Liver (tissue), 9 donors: ENCODE results near the gene DSCAML1. TPM values are rescaled to one million over a fixed set of nuclear protein-coding genes. Genes with fewer than 3 reads are reported as not detected.

Source experiments
- DNase-seq: peaks from one replicate; pipeline ENCODE4 v3.0.0-alpha.2; 2017; ENCODE audit warnings: low spot score
- H3K27ac ChIP-seq, 2 donors: one replicate each; pipeline ENCODE4 v1.7.0; 2013; ENCODE audit warnings: inconsistent platforms in 2 of 2, low read length in 2 of 2, control low read depth in 1 of 2, low read depth in 1 of 2, mild to moderate bottlenecking in 1 of 2
- H3K27me3 ChIP-seq, 4 donors: one replicate each; pipeline versions ENCODE4 v1.6.1 to v1.7.0; 2013; ENCODE audit warnings: low read length in 3 of 4, inconsistent platforms in 1 of 4, mild to moderate bottlenecking in 1 of 4, moderate library complexity in 1 of 4; ENCODE audit not compliant: control insufficient read depth in 4 of 4, insufficient read depth in 4 of 4
- H3K36me3 ChIP-seq, 4 donors: one replicate each; pipeline versions ENCODE4 v1.6.1 to v1.7.0; 2013; ENCODE audit warnings: low read length in 3 of 4, mild to moderate bottlenecking in 3 of 4, low read depth in 1 of 4, moderate library complexity in 1 of 4; ENCODE audit not compliant: control insufficient read depth in 4 of 4, insufficient read depth in 3 of 4
- H3K4me1 ChIP-seq, 4 donors: one replicate each; pipeline versions ENCODE4 v1.6.1 to v1.7.0; 2013; ENCODE audit warnings: low read length in 3 of 4, mild to moderate bottlenecking in 3 of 4, moderate library complexity in 1 of 4; ENCODE audit not compliant: control insufficient read depth in 4 of 4, insufficient read depth in 4 of 4
- H3K4me3 ChIP-seq, 3 donors: one replicate each; pipeline versions ENCODE4 v1.6.1 to v1.7.0; 2013; ENCODE audit warnings: low read length in 3 of 3, control low read depth in 1 of 3, low read depth in 1 of 3, mild to moderate bottlenecking in 1 of 3
- H3K9ac ChIP-seq, 2 donors: one replicate each; pipeline ENCODE4 v1.7.0; 2013; ENCODE audit warnings: low read length in 2 of 2, mild to moderate bottlenecking in 2 of 2, moderate library complexity in 2 of 2, control low read depth in 1 of 2, low read depth in 1 of 2
- H3K9me3 ChIP-seq, 4 donors: one replicate each; pipeline versions ENCODE4 v1.6.1 to v1.7.0; 2013; ENCODE audit warnings: low read length in 3 of 4; ENCODE audit not compliant: control insufficient read depth in 4 of 4
- EGR1 ChIP-seq, 2 donors: IDR thresholded peaks; 2 replicates each; pipeline ENCODE4 v1.6.1; 2016 to 2018; ENCODE audit warnings: antibody characterized with exemption in 2 of 2, low read depth in 2 of 2
- FOXA1 ChIP-seq: IDR thresholded peaks from 2 replicates; pipeline ENCODE4 v1.6.1; 2016; ENCODE audit warnings: antibody characterized with exemption
- FOXA2 ChIP-seq: IDR thresholded peaks from 2 replicates; pipeline ENCODE4 v1.6.1; 2016; ENCODE audit warnings: antibody characterized with exemption
- GABPA ChIP-seq, 2 donors: IDR thresholded peaks in 1 of 2; conservative IDR thresholded peaks in 1 of 2; 2 replicates each; pipeline ENCODE4 v1.6.1; 2016; ENCODE audit warnings: antibody characterized with exemption in 2 of 2, mild to moderate bottlenecking in 1 of 2, moderate library complexity in 1 of 2
- HNF4A ChIP-seq, 2 donors: conservative IDR thresholded peaks; 2 replicates each; pipeline ENCODE4 v1.6.1; 2016; ENCODE audit warnings: antibody characterized with exemption in 2 of 2, mild to moderate bottlenecking in 2 of 2
- HNF4G ChIP-seq: IDR thresholded peaks from 2 replicates; pipeline ENCODE4 v1.6.1; 2016; ENCODE audit warnings: antibody characterized with exemption
- JUND ChIP-seq, 2 donors: IDR thresholded peaks; 2 replicates each; pipeline ENCODE4 v1.6.1; 2016; ENCODE audit warnings: antibody characterized with exemption in 2 of 2
- NR2F2 ChIP-seq: IDR thresholded peaks from 2 replicates; pipeline ENCODE4 v1.6.1; 2016; ENCODE audit warnings: antibody characterized with exemption
- RAD21 ChIP-seq, 2 donors: IDR thresholded peaks; 2 replicates each; pipeline ENCODE4 v1.6.1; 2016; ENCODE audit warnings: antibody characterized with exemption in 2 of 2, mild to moderate bottlenecking in 2 of 2
- RXRA ChIP-seq, 2 donors: IDR thresholded peaks; 2 replicates each; pipeline ENCODE4 v1.6.1; 2017 to 2018; ENCODE audit warnings: antibody characterized with exemption in 2 of 2, mild to moderate bottlenecking in 1 of 2
- SP1 ChIP-seq: IDR thresholded peaks from 2 replicates; pipeline ENCODE4 v1.6.1; 2018; ENCODE audit warnings: antibody characterized with exemption, mild to moderate bottlenecking
- TAF1 ChIP-seq: conservative IDR thresholded peaks from 2 replicates; pipeline ENCODE4 v1.6.1; 2016; ENCODE audit warnings: antibody characterized with exemption, mild to moderate bottlenecking
- YY1 ChIP-seq: IDR thresholded peaks from 2 replicates; pipeline ENCODE4 v1.6.1; 2016; ENCODE audit warnings: antibody characterized with exemption, mild to moderate bottlenecking
- WGBS: extraction: QIAGEN DNeasy Blood & Tissue Kit; methylation state at CpG from one replicate; pipeline ENCODE4 v1.1.7; 2013; 5-methylcytosine and 5-hydroxymethylcytosine counted together
- polyA plus RNA-seq, 2 donors: library from polyadenylated mRNA; stranded (reverse) in 1 of 2; unstranded in 1 of 2; fragments of 200-250 nt in 1 of 2; fragments of >200 nt in 1 of 2; fragmentation: Nextera tagmentation in 1 of 2; extraction: Ambion mirVana in 1 of 2; gene quantifications; one replicate each; pipeline versions ENCODE4 v1.2.1 to v1.2.3, GENCODE V29; 2013 to 2015
- total RNA-seq, 2 donors: library from RNA; depleted of rRNA; stranded (reverse); fragments of >200 nt; gene quantifications; one replicate each; pipeline ENCODE4 v1.2.3, GENCODE V29; 2014
- TF ChIP-seq, protein P1 (sequence below): IDR thresholded peaks from 2 replicates; pipeline ENCODE4 v1.6.1; 2016; ENCODE audit warnings: antibody characterized with exemption
- TF ChIP-seq, protein P2 (sequence below): IDR thresholded peaks from 2 replicates; pipeline ENCODE4 v1.6.1; 2016; ENCODE audit warnings: antibody characterized with exemption
- TF ChIP-seq, protein P3 (sequence below): fragments of 150-350 bp; IDR thresholded peaks from 2 replicates; pipeline ENCODE4 v1.5.1; 2017; ENCODE audit warnings: improper control_type of control experiment, low read depth, low read length; ENCODE audit not compliant: missing input control
- TF ChIP-seq, protein P4 (sequence below): IDR thresholded peaks from 2 replicates; pipeline ENCODE4 v1.6.1; 2016; ENCODE audit warnings: antibody characterized with exemption
- donor health status: healthy.
- donor health status: healthy.
- donor health status: healthy.
- donor health status: healthy.
- donor health status: healthy.

The DSCAML1 gene
- total and polyA plus RNA-seq, 4 donors = 0.07 to 0.42 (median 0.20) TPM

DNA sequence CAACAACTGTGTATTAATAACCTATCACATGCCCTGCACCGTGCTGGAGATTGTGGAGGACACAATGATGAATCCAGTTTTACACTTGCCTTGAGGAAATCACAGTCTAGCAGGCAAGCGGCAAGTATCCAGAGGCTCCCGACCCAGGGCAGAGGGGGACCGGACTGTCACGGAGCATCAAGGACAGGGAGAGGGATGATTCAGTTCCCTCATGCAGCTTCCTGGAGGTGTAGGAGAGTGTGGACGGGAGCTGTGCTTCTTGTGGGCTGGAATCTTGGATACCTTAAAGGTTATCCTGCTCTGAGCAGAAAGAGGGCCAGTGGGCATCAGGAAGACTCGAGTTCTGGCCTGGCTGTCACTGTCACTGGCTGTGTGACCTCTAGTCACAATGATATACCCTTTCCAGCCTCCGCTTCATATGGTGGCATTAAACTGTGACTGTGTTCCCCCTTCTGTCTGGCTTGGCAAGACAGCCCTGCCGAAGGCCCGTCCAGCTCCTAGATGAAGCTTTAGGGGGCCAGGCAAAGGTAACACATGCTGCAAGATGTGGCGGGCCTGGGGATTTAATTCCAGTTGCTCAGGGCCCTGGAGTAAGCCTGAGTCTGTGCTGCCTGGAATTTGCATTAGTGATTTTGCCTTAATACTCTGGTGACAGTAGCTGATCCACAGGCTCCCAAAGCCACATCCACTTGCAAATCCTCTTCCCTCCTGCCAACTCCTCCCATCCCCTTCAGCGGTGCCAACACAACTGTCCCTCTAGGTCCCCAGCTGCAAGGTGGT is 162.8 kb downstream of the DSCAML1 start:
- Histone ChIP-seq H3K9ac (no peak overlapping the region), H3K27me3 (no peaks in the 10 kb centered on the region), H3K27ac (no peak overlapping the region), H3K4me1 (no peaks in the 10 kb centered on the region), H3K36me3 (no peaks in the 10 kb centered on the region), H3K4me3 (no peak overlapping the region), H3K9me3 (no peaks in the 10 kb centered on the region)
- TF ChIP-seq, protein P1, sequence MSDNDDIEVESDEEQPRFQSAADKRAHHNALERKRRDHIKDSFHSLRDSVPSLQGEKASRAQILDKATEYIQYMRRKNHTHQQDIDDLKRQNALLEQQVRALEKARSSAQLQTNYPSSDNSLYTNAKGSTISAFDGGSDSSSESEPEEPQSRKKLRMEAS = no peak
- TF ChIP-seq FOXA1 (no peak), SP1 (no peak), GABPA (IDR thresholded peaks at IDR 0.05 in 1 of 2, conservative IDR thresholded peaks at IDR 0.05 in 1 of 2) (no peak), YY1 (no peak), NR2F2 (no peak), FOXA2 (no peak), EGR1 (IDR thresholded peaks at IDR 0.05; ENCODE audit: low read depth in 2 of 2) (no peak), HNF4A (conservative IDR thresholded peaks at IDR 0.05) (no peak), JUND (IDR thresholded peaks at IDR 0.05) (no peak), TAF1 (no peak)
- TF ChIP-seq, protein P2, sequence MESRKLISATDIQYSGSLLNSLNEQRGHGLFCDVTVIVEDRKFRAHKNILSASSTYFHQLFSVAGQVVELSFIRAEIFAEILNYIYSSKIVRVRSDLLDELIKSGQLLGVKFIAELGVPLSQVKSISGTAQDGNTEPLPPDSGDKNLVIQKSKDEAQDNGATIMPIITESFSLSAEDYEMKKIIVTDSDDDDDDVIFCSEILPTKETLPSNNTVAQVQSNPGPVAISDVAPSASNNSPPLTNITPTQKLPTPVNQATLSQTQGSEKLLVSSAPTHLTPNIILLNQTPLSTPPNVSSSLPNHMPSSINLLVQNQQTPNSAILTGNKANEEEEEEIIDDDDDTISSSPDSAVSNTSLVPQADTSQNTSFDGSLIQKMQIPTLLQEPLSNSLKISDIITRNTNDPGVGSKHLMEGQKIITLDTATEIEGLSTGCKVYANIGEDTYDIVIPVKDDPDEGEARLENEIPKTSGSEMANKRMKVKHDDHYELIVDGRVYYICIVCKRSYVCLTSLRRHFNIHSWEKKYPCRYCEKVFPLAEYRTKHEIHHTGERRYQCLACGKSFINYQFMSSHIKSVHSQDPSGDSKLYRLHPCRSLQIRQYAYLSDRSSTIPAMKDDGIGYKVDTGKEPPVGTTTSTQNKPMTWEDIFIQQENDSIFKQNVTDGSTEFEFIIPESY = no peak
- TF ChIP-seq, protein P3, sequence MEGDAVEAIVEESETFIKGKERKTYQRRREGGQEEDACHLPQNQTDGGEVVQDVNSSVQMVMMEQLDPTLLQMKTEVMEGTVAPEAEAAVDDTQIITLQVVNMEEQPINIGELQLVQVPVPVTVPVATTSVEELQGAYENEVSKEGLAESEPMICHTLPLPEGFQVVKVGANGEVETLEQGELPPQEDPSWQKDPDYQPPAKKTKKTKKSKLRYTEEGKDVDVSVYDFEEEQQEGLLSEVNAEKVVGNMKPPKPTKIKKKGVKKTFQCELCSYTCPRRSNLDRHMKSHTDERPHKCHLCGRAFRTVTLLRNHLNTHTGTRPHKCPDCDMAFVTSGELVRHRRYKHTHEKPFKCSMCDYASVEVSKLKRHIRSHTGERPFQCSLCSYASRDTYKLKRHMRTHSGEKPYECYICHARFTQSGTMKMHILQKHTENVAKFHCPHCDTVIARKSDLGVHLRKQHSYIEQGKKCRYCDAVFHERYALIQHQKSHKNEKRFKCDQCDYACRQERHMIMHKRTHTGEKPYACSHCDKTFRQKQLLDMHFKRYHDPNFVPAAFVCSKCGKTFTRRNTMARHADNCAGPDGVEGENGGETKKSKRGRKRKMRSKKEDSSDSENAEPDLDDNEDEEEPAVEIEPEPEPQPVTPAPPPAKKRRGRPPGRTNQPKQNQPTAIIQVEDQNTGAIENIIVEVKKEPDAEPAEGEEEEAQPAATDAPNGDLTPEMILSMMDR = no peak
- no peak for DNase-seq
- 90% methylated on average over 12 of the region's 12 CpGs for WGBS

DNA sequence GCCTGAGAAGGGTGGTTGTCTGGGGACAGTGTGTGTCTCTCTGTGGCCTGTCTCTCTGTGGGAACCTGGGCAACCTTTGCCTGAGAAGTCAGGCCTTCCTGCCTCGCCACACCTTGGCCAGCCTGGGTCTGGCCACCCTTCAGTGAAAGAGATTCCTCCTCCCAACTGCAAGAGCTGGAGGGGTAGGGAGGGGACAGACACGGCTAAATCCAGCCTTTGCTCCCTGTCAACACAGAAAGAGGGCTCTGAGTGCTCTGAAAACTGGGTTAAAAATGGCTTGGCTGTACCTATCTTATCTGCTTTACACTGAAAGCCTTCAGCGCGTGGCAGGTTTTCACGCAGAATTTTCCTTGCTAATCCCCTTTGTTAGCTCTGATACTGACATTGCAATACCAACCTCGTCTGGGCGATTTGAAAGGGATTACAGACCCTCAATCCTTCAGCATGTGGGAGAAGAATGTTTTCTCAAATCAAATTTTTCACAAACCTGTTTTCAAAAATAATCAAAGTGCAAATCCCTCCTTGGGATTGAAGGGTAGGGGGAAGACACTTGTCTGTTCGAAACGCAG is 163.7 kb downstream of the DSCAML1 start:
- no peak overlapping the region for H3K4me3 ChIP-seq
- H3K27me3 ChIP-seq = no peaks in the 10 kb centered on the region
- H3K36me3 ChIP-seq = no peaks in the 10 kb centered on the region
- DNase-seq = no peak
- 85% methylated on average over 9 of the region's 9 CpGs for WGBS
- no peak overlapping the region for H3K9ac ChIP-seq
- H3K9me3 ChIP-seq = no peaks in the 10 kb centered on the region
- no peak for TF ChIP-seq FOXA2
- no peaks in the 10 kb centered on the region for H3K4me1 ChIP-seq
- H3K27ac ChIP-seq = no peak overlapping the region

DNA sequence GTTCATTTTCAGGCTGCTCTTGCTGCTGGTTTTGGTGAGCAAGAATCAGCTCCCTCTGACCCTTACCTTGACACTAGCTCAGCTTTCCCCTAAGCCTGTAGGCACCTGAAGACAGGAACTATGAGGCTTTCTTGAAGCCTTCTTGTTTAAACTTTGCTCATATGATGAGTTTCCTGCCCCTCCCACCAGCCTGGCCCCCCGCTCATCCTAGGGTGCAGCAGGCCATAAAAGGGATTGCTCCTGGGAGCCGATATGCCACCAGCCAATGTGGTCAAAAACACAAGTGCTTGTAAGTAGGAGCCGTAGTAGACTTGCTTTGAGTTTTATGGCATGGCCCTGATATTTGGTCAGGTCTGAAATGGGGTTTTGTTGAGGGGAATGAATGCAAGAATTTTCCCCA is 164.7 kb downstream of the DSCAML1 start:
- no peak for DNase-seq
- 91% methylated on average over 3 of the region's 3 CpGs for WGBS
- Histone ChIP-seq H3K9me3 (no peaks in the 10 kb centered on the region), H3K27me3 (no peaks in the 10 kb centered on the region), H3K9ac (no peak overlapping the region), H3K27ac (no peak overlapping the region), H3K4me1 (no peaks in the 10 kb centered on the region), H3K36me3 (no peaks in the 10 kb centered on the region), H3K4me3 (no peak overlapping the region)
- TF ChIP-seq HNF4G (no peak), NR2F2 (no peak), RAD21 (IDR thresholded peaks at IDR 0.05) (no peak), YY1 (no peak), FOXA1 (no peak), RXRA (IDR thresholded peaks at IDR 0.05) (no peak), GABPA (IDR thresholded peaks at IDR 0.05 in 1 of 2, conservative IDR thresholded peaks at IDR 0.05 in 1 of 2) (no peak), FOXA2 (no peak)
- TF ChIP-seq, protein P2 = no peak
- TF ChIP-seq, protein P3 = no peak
- TF ChIP-seq, protein P1 = no peak
- TF ChIP-seq, protein P4, sequence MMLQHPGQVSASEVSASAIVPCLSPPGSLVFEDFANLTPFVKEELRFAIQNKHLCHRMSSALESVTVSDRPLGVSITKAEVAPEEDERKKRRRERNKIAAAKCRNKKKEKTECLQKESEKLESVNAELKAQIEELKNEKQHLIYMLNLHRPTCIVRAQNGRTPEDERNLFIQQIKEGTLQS = no peak
